OCI-LY1 (cell line): ENCODE results near the gene RELL1.

Source experiments
- EZH2 ChIP-seq: fragments of 200-600 bp; sonication (generic), shearing (Covaris generic); IDR thresholded peaks from 2 replicates; pipeline ENCODE4 v1.8.0; 2017; ENCODE audit warnings: borderline replicate concordance, mixed run types, mild to moderate bottlenecking, antibody characterized with exemption, low read length, moderate library complexity, mixed read lengths
- TF ChIP-seq, protein P1 (sequence below): fragments of 200-600 bp; sonication (generic), shearing (Covaris generic); IDR thresholded peaks from 2 replicates; pipeline ENCODE4 v1.5.1; 2017; ENCODE audit warnings: mild to moderate bottlenecking, antibody characterized with exemption, low read length, moderate library complexity, mixed read lengths

DNA sequence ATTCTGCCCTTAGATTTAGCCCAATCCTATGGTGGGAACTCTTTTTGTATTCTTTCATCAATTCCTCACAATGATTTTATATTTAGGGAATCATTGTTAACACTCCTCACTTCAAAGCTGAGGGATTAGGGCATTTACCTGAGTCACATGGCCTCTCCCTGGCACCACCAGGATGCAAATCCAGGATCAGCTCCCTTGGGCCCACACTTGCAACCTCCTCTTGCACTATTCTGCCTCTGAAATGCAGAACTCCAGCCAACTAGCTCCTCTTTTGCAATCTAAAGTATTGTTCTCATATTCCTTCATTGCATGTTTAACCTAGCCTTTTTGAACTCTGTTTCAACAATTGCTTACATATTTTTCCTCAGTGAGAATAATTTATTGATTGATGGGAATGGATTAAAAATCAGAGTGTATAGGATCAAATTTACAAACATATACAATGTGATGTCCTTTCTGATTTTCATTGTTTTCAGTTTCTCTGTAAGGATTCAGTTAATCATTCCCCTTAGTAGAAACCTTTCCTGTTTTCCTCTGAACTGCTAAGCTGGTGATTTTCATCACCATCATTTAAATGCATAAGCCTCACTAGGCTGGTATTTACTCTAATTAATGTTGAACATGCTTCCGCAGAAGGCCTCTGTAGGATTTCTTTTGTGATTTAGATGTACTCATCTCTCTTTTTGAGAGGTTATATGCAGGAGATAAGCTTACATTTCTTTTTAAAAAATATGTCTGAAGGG, 3.3 kb upstream of the RELL1 start:
- TF ChIP-seq, protein P1, sequence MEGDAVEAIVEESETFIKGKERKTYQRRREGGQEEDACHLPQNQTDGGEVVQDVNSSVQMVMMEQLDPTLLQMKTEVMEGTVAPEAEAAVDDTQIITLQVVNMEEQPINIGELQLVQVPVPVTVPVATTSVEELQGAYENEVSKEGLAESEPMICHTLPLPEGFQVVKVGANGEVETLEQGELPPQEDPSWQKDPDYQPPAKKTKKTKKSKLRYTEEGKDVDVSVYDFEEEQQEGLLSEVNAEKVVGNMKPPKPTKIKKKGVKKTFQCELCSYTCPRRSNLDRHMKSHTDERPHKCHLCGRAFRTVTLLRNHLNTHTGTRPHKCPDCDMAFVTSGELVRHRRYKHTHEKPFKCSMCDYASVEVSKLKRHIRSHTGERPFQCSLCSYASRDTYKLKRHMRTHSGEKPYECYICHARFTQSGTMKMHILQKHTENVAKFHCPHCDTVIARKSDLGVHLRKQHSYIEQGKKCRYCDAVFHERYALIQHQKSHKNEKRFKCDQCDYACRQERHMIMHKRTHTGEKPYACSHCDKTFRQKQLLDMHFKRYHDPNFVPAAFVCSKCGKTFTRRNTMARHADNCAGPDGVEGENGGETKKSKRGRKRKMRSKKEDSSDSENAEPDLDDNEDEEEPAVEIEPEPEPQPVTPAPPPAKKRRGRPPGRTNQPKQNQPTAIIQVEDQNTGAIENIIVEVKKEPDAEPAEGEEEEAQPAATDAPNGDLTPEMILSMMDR: no peak
- no peak for TF ChIP-seq EZH2
